SW 1271 (cell line): ENCODE data around the gene LRRC72.
A peak's percentile ranks its signal among the peaks of the same experiment; 100 is the strongest.
"Not testable (repeated sequence)": the region's sequence is repeated elsewhere in the genome, so short reads cannot be mapped to it uniquely, and the experiment has no call there.

Experiments used
- DNase-seq, 2 experiments: peaks; one replicate each; lab custom pipeline; 2025; lab: John Stamatoyannopoulos, UW

The LRRC72 gene

DNA sequence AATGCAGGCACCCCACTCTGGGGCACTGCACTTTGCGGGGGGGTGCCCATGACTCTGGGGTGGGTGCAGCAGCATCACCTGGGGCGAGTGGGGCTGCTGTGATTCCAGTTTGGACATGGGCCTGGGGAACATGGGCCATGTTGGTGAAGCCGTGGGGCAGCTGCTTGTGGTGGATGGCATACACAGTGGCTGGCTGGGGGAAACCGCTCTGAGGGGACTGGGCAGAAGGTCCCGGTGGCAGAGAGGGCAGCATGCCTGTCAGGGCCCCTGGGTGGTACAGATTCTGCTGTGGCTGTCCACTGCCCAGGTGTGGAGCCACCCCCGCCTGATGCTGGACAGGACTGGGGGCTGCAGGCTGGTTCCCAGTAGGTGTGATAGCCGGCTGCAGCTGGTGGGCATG, 57.2 kb downstream of the LRRC72 start:
- no peak for DNase-seq

DNA sequence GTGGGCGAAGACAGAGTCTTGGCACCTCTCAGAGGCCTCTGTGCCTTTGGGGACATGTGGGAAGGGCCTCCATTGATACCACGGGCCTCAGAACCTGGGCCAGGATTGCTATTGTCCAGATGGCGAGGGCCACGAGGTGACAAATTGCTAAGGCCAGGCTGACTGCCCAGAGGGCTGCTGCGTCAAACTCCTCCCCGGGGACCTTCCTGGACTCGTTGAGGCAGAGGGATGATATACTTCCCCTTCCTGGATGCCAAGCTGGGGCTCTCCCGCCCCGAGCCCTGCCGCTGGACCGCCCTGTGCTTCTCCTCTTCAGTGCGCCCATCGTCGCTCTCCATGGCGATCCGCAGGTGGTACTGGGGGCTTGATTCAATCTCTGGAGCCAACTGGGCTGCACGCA, 58.9 kb downstream of the LRRC72 start:
- no peak for DNase-seq

DNA sequence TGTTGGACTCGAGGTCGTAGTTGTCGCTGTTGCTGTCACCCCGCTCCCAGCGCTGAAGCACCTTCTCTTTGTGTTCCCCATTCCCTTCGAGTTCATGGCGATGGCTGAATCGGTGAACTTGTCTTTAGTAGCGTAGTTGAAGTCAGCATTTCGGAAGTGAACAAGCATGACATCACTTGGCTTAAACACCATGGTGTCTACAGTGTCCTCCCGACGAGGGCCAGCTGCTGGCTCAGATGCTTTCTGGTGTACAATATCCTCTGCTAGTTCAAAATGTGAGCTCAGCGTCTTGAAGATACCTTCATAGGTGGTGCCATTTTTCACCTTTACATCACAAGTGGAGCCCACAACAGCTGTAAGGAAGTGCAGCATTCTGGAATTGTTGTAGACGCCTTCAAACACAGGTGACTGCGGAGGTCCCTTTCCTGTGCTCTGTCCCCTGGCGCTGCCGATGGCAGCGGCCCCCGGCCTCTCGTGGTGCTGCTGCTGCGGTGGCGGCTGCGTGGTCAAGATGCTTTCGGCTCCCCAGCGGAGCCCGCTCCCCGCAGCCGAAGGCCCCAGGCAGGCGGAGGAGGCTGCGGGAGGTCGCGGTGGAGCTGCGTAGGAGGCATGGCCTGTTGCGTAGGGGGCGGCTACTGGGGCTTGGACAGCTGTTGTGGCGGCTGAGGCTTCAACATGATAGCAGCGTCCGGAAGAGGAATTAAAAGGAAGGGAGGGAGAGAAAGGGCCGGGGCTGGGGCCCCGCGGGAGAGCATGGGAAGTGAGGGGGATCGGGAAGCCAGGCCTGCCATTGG, 59.7 kb downstream of the LRRC72 start:
- DNase-seq = no peak

DNA sequence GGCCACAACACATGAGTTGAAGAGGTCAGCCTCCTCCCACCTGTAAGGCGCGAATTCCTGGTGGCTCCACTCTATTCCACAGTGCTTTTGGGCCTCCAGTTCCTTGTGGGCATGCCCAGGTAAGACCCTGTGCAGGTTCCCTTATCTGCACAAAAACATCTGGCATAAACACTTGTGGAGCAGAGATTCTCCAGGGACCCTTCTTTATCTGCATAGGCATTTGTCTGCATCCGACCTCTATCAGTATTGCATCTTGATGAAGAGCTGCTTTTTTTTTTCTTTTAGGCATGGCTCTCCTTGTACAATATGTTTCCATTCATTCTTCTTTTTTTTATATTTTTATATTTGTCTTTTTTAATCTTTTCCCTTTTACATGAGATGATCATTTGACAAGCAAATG, 60.5 kb downstream of the LRRC72 start:
- no peak for DNase-seq

DNA sequence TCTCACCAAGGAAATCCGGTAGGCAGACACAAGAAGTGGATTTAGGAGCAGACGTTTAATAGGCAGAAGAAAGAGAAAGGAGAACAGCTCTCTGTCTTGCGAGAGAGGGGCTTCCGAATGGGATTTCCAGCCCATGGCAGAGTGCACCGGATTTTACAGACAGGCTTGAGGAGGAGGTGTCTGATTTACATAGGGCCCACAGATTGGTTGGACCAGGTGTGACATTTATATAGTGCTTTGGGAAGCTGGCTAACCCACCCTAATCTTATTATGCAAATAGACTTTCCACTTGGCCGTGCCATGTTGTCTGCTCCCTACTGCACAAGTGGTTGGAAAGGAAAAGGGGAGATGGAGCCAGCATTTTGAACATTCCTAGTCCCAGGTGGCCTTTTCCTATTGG, 61.2 kb downstream of the LRRC72 start:
- no peak for DNase-seq

DNA sequence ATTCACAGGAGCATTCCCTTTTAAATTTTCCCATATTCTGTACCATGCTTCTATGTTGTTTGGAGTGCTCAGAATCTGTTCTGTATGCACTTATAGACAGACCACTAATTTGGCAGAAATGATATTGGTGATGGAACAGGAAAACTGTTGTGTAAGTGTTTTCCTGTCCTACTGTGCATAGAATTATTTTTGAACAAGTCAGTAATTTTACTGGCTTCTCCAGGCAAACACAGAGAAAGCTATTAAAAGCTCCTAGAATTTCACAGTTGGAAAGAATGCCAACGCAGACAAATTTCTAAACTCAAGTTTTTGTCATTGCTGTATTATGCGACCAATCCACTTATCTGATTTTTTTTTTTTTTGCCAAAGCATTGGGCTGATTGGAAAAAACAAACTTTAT, 63.3 kb downstream of the LRRC72 start:
- no peak for DNase-seq

DNA sequence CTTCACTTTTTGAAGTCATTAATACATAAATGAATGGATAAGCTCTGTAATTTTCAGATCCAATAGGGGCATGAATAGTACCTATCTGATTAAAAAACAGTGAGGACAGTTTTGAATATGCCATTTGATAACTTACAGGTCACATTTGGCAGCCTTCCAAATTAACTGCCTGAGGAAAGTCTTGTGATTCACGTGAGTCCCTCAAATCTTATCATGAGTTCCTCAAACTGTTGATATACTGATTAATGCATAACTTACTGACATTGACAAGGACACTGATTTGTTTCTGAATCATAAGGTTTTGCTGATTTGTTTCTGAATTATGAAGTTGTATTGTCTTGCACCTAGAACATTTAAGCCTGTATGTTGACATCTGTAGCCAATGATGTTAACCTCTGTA, 63.8 kb downstream of the LRRC72 start:
- no peak for DNase-seq

DNA sequence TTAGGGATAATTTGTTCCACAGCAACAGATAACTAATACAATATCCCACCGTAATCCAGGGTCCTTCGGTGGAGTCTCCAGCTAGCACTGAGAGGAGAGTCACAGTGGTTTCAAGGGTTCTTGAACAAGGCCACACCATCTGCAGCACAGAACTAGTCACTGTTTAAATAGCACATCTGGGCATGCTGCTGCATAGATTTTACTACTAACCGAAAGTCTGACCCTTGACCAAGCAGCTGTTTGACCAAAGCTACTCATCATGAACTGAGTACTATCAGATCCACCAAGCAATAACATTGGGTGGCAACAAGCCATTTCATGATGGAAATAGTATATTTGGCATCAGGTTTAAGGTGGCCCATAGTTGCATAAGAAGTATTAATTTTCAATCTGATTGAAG, 65.8 kb downstream of the LRRC72 start:
- no peak for DNase-seq

DNA sequence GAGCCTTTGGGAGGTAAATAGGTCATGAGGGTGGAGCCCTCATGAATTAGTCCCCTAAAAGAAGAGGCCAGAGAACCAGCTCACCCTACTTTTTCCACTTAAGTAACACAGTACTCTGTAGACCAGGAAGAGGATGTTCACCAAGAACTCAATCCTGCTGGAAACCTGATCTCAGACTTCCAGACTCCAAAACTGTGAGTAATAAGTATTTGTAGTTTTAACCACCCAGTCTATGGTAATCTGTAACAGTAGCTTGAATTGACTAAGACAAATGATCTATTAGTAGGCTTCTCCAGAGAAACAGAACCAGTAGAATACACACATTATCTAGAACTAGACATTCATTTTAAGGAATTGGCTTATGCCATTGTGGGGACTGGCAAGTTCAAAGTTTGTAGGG, 67.4 kb downstream of the LRRC72 start:
- DNase-seq = no peak

DNA sequence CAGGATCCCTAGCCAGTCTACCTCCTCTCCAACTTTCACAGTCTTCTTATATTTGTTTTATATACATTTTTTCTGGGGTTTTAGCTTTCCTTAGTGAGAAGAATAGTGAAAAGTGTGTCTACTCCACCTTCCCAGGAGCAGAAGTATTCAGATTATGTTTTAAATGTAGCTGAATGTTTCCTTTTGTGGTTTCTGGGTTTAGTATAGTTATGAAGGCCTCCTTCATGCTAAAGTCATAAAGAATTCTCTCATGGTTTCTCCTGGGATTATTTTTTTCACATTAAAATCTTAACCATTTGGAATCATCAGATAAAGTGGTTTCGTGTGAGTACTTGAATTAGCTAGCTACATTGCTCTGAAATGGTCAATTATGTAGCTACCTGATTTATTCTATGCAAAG, 68.1 kb downstream of the LRRC72 start:
- DNase-seq = no peak

DNA sequence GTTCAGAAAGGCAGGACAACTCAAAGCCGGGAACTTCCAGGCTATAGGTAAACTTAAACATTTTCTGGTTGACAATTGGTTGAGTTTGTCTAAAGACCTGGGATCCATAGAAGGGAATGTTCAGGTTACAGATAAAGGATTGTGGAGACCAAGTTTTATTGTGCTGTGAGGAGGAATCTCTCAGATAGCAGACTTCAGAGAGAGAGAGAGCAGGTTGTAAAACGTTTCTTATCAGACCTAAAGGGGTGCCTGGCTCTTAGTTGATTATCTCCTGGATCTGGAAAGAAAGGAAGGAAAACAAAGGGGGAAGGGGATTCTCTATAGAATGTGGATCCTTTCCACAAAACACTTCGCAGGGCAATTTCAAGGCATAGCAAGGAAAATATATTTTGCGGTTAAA, 69.0 kb downstream of the LRRC72 start:
- not testable (repeated sequence) for DNase-seq

DNA sequence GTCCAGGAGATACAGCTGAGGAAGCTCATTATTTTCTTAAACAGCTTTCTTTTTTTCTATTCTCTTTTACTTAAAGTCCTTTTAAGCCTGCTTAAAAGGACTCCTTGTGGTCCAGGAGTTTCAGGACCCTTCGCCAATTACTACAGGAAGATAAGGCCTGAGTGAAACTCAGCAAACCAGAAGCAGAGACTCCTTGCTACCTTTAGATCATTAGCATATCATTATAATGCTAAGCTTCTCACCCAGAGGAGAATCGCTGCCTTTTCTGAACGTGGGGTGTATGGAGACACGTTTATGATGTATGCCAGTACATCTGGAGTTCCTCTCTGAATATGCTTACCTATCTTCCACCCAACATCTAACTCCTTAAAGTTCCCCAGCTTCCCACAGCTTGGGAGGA, 71.4 kb downstream of the LRRC72 start:
- DNase-seq = no peak

DNA sequence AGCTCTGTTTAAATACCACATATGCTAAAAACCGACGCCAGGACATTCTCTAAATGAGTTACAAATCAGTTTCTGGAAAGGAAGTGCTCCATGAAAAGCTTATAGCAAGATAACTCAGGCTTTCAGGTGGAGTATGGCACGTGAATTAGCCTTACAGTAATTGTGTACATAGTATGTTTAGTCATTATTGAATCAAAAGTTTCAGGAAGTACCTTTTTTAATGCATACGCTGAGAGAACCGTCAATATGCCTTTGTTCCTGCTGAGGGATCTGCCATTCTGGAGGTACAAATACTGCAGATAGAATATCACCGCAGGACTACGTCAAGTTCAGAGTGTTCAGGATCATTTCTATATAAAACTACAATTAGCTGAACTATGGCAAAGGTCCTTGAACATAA, 73.2 kb downstream of the LRRC72 start:
- no peak for DNase-seq

DNA sequence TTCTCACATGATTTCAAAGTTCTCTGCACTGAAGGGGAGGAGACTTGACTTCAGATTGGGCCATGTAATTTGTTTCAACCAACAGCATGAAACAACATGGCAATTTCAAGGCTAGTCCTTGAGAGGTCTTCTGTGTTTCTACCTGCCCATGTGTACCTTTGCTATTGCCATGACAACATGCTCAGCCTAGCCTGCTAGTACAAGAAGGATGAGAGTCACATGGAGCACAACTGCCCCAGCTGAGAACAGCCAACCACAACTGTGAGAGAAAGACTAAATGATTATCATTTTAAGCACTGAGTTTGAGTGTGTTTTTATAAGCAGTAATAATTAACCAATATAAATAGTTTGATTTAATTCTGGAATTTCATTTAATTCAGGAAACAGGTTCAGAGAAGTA, 77.0 kb downstream of the LRRC72 start:
- no peak for DNase-seq

DNA sequence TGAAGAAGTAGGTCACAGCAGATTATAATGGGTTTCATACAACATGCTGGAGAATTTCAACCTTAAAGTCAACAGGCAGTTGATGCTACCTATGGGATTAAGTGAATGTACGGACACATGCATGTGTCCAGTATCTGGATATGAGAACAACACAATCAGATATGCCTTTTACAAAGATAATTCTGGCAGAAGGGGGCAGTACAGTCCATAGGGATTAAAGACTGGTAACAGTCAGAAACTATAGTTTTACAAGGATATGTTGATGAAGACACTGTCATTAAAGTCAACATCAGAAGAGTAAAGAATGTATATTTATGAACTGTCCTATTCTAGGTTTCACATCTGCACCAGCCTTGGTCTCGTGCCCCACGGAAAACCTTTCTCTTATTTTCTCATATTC, 77.4 kb downstream of the LRRC72 start:
- peak in 1 of 2 experiments; percentile 22 for DNase-seq

DNA sequence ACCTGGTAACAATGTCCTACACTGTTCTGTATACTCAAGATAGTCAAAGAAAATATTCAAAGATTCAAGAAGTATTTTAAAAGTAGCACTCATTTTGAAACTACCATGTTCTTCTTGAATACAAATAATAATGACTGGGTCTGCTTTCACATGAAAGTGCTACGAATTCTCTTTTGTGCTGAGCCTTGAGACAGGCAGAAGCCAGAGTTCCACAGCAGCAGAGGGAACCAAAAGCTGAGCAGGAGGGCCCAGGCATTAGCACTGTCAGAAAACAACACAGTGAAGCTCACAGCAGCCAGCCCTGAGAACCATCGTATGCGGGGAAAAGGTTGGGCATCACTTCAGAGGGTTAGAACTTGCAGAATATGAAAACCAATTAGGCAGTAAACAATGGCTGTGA, 80.1 kb downstream of the LRRC72 start:
- DNase-seq = no peak

DNA sequence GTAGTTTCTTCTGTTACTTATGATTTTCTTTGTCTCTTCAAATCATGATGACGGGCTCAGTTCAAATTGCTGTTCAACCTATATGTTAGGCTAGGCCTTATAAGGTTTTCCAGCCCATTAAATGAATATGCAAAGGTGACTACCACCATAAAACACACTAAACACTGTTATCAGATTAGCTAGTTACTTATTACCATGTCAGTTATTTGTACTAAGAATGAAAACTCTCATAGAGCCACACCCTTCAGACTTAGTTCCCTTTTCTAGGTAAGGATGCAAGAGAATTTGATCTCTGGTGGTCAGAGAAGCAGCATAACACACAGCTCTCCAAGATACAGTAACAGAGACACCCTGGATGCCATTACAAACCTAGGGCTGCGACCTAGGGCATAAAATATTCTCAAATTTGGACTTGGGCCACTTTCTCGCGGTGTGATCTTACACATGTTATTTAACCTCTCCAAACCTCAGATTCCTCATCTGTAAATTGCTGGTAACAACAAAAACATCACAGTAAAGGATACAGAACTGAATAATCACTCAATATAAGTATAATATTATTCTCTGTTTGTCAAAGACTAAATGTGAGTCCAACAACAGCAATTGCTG, 83.3 kb downstream of the LRRC72 start:
- DNase-seq = no peak

DNA sequence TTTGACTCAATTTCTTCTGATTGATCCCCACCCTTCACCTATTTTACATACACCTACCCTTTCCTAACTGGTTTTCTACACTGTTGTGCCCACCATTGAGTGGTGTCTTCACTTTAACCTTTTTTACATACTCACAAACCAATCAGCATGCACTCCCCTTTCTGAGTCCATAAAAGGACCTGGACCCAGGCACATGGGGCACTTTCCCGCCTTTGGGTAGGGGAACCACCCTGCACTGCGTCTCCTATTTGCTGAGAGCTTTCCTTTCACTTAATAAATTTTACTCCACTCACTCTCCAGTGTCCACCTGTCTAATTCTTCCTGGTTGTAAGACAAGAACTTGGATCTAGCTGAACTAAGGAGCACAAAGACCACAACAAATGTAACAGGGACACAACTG, 85.1 kb downstream of the LRRC72 start:
- DNase-seq = no peak

DNA sequence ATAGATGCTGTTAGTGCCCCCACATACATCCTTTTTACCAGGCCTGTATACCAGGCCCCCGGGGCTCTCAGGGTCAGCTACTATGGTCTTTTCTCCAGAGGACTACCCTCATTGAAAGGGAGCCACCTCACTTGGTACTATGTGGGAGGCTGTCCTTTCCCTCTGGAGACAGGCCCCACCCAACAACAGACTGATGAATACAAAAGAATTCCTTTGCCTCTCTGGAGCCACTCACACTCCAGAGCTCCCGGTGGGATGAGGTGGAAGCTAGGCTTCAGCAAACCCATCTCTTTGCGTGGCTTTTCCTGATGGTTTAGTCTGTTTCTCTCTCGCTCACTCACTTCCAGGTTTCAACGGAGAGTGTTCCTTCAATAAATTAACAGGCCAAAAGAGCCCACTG, 88.6 kb downstream of the LRRC72 start:
- no peak for DNase-seq

DNA sequence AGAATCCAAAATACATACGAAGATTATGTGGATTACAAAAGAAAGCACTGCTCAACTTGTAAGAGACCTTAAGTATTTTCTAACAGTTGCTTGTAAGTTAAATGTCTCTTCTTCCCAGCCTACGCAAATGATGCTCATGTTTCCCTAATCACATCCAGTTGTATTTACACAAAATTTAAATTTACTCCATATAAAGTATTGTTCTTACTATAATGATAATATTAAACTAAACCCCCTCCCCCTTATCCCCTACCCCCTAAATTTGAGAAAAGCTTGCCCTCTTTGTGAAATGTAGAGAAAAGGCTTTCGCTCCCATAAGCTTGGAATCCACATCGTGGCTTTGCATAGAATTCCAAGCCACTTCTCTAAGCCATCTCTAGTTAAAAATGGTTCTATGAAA, 89.5 kb downstream of the LRRC72 start:
- DNase-seq = no peak

DNA sequence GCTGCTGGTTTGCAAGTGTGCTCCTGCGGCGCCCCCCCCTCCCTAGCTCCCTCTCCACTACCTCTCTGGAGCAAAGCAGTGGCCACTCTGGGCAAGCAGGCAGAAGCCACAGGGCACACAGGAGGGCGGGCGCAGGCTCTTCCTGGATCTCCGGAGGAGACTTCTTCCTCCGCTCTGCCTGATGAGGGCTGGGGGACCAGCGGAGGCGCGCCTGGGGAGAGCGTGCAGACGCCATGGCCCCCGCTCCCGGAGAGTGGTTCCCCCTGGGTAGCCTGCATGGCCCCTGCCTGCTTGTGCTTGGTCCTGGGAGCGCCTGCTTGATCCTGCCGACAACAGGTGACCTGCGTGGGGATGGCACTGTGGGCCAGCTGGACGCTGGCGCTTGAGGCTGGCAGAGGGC, 89.9 kb downstream of the LRRC72 start:
- DNase-seq = no peak

DNA sequence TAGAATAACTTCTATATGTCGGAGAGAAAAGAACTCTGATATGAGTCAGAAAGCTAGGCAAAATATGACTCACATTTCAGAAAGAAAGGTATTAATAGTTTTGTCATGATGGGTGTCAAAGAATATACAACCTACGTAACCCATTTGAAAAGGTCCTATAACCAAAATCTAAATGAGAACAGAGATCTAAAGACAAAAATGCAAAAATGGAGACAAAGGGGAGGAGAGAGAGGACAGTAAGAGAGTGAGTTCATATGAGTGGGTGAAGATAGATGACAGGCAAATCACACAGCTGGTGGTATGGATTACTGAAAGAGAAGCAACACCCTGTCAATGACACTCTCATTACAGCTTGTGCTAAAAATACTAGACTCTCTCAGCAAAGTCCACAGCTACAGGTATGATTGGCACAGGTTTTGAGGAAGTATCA, 93.4 kb downstream of the LRRC72 start:
- DNase-seq = no peak

DNA sequence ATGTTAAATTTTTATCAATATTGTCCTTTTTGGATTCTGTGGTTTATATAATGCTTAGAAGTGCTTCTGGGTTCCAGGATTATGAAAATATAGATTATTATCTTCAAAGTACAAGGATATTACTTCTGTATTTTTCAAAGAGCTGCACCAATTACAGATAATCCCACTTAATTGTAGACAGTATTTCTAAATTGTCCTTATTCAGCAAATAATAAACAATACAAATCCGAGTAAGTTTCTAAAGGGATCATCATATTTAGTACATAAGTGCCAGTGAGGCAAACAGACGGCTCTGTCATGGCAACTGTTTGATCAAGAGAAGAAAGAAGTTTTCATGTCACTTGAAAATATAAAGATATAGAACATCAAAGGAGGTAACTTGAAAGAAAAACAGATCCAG, 99.8 kb downstream of the LRRC72 start:
- DNase-seq = no peak

DNA sequence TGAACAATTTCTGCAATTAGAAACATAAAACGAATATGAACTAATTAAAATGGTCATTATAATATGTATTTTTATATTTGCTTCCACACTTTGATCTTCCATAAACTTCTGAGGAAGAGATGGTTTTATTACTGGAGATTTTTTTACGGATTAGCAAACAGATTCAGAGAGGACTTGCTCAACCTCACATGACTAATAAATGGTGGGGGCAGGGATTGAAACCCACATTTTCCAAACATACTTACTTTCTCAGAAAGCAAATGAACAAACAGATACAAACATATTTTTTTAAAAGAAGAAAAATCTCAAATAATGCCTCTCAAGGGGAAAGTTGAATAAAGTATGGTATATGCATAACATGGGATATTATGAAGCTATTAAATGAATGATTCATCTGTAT, 100.6 kb downstream of the LRRC72 start:
- no peak for DNase-seq
